ENCODE measurements around the gene CRYBB1.

Gene CRYBB1

GRCh38 chr22:26574001-26574723 lies 43.7 kb downstream of the CRYBB1 start:
- DNase-seq: no peak

GRCh38 chr22:26573026-26573662 lies 44.7 kb downstream of the CRYBB1 start:
- DNase-seq: no peak

GRCh38 chr22:26570864-26571525 lies 46.8 kb downstream of the CRYBB1 start:
- DNase-seq: no peak

GRCh38 chr22:26570115-26570514 lies 47.7 kb downstream of the CRYBB1 start:
- no peak for DNase-seq

GRCh38 chr22:26568207-26568706 lies 49.6 kb downstream of the CRYBB1 start:
- no peak for DNase-seq

- DNase-seq: no peak
Measured at GRCh38 chr22:26567610-26568009, 50.2 kb downstream of the CRYBB1 start.

- no peak for DNase-seq
Measured at GRCh38 chr22:26566994-26567393, 50.8 kb downstream of the CRYBB1 start.

- no peak for DNase-seq
Measured at GRCh38 chr22:26565889-26566288, 51.9 kb downstream of the CRYBB1 start.

GRCh38 chr22:26565181-26565580 lies 52.6 kb downstream of the CRYBB1 start:
- DNase-seq: no peak

GRCh38 chr22:26564672-26565071 lies 53.2 kb downstream of the CRYBB1 start:
- DNase-seq: no peak

GRCh38 chr22:26564181-26564580 lies 53.6 kb downstream of the CRYBB1 start:
- DNase-seq: no peak

- no peak for DNase-seq
Measured at GRCh38 chr22:26563022-26563421, 54.8 kb downstream of the CRYBB1 start.

GRCh38 chr22:26561756-26562417 lies 55.9 kb downstream of the CRYBB1 start:
- no peak for DNase-seq

- DNase-seq: no peak
Measured at GRCh38 chr22:26559961-26560575, 57.8 kb downstream of the CRYBB1 start.

GRCh38 chr22:26558248-26558895 lies 59.5 kb downstream of the CRYBB1 start:
- DNase-seq: no peak

- DNase-seq: no peak
Measured at GRCh38 chr22:26556904-26557303, 60.9 kb downstream of the CRYBB1 start.

GRCh38 chr22:26555478-26555877 lies 62.3 kb downstream of the CRYBB1 start:
- no peak for DNase-seq

- DNase-seq: no peak
Measured at GRCh38 chr22:26554956-26555355, 62.9 kb downstream of the CRYBB1 start.

- no peak for DNase-seq
Measured at GRCh38 chr22:26553056-26553752, 64.6 kb downstream of the CRYBB1 start.

- no peak for DNase-seq
Measured at GRCh38 chr22:26552466-26552865, 65.4 kb downstream of the CRYBB1 start.

GRCh38 chr22:26551568-26551967 lies 66.3 kb downstream of the CRYBB1 start:
- no peak for DNase-seq

Measured in NCI-H1105 (cell line).